Measurements from ENCODE around the gene SPATA31C1.

SPATA31C1 gene

DNA sequence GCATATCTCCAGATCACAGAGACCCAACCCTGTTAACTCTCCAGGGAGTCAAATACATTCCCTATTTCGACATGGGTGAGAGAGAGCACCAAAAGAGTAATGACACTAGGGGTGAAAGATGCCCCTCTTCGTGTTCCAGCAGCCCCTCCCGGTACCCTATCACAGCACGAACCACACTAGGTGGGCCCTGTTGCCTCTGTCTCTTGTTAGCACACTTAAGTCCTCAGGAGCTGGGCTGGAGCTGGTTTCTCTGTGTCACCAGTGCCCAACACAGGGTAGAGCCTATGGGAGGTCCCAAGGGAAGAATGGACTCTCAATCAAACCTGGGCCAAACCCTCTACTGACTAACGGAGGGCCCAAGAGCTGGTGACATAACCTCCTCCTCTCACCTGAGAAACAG is 55.4 kb downstream of the SPATA31C1 start:
- DNase-seq = no peak
- peaks cover 30 to 31% of the 10 kb centered on the region in 2 experiments for H3K36me3 ChIP-seq (ENCODE audit: control insufficient read depth in 1 of 2, insufficient read depth in 2 of 2, low read depth in 1 of 2, low read length in 2 of 2)
- no peaks in the 10 kb centered on the region for H3K27me3 ChIP-seq (ENCODE audit: control insufficient read depth in 1 of 2, insufficient read depth in 1 of 2, low read length in 2 of 2)
- H4K91ac ChIP-seq (ENCODE audit: low read length) = no peak overlapping the region
- peak overlapping the region in 1 of 2 experiments; percentile 92 for H3K4me3 ChIP-seq (ENCODE audit: insufficient read depth in 1 of 2, low read depth in 1 of 2, low read length in 2 of 2)
- no peak overlapping the region for H3K4ac ChIP-seq (ENCODE audit: low read depth in 1 of 2, low read length in 2 of 2)
- H2BK15ac ChIP-seq (ENCODE audit: low read depth, poor library complexity, severe bottlenecking) = no peak overlapping the region
- peaks cover 20% of the 10 kb centered on the region for H3K79me1 ChIP-seq (replicated peaks; ENCODE audit: low read length, poor library complexity, severe bottlenecking)
- H3K27ac ChIP-seq (ENCODE audit: low read length, poor library complexity, severe bottlenecking) = no peak overlapping the region
- peak overlapping the region; percentile 94 for H3K9ac ChIP-seq (ENCODE audit: low read length)
- H3K18ac ChIP-seq (ENCODE audit: low read depth in 1 of 2, low read length in 2 of 2) = no peak overlapping the region
- no peaks in the 10 kb centered on the region for H3K9me3 ChIP-seq (ENCODE audit: control insufficient read depth, low read length)
- H2AK5ac ChIP-seq (ENCODE audit: low read length, severe bottlenecking) = no peak overlapping the region
- no peak overlapping the region for H3K14ac ChIP-seq (ENCODE audit: low read length in 2 of 2)
- no peak overlapping the region for H2AFZ ChIP-seq (ENCODE audit: low read depth, low read length)
- H3K23ac ChIP-seq (ENCODE audit: low read length in 2 of 2) = no peak overlapping the region
- peaks cover 13% of the 10 kb centered on the region for H3K4me1 ChIP-seq (ENCODE audit: control insufficient read depth, insufficient read depth, low read depth, low read length)
- WGBS = 91% methylated on average over 4 of the region's 5 CpGs
- no peak overlapping the region for H2BK12ac ChIP-seq (ENCODE audit: low read length in 2 of 2)
- H2BK120ac ChIP-seq (ENCODE audit: low read depth, low read length) = no peak overlapping the region
- no peak overlapping the region for H3K4me2 ChIP-seq (ENCODE audit: low read length, poor library complexity, severe bottlenecking)
- no peak overlapping the region for H4K8ac ChIP-seq (ENCODE audit: low read length)
- no peak overlapping the region for H2BK5ac ChIP-seq (ENCODE audit: low read depth, low read length, poor library complexity, severe bottlenecking)
